Activated naive CD8-positive, alpha-beta T cell treated with anti-CD3 and anti-CD28 coated beads, Interleukin-2, amount 10 ng/mL, durations not matched to agents 7 days and 5 days (primary cell): ENCODE measurements around the gene TULP3. TPM values are rescaled to one million over a fixed set of nuclear protein-coding genes. Genes with fewer than 3 reads are reported as not detected.

ENCODE experiments used
- ATAC-seq: fragments of 150-1000 bp; cut with Tn5 transposase; one replicate; pipeline ENCODE4 v1.10.0; 2021; ENCODE audit warnings: low read depth, moderate library complexity
- POLR2A ChIA-PET: fragments of 350-600 bp; sonication (Branson Sonifier 250); formaldehyde crosslinking; loops from one replicate; lab custom pipeline; 2021; ENCODE audit warnings: antibody characterized with exemption; lab: Charles Lee
- DNase-seq: peaks from one replicate; pipeline ENCODE4 v3.0.0; 2021
- H3K27ac Mint-ChIP-seq: one replicate; pipeline ENCODE4 v1.8.0; 2022; ENCODE audit warnings: mild to moderate bottlenecking, mixed read lengths
- H3K27me3 Mint-ChIP-seq: one replicate; pipeline ENCODE4 v1.8.0; 2022; ENCODE audit warnings: mild to moderate bottlenecking, moderate library complexity, mixed read lengths
- H3K36me3 Mint-ChIP-seq: one replicate; pipeline ENCODE4 v1.8.0; 2021; ENCODE audit warnings: mild to moderate bottlenecking, mixed read lengths
- H3K4me1 Mint-ChIP-seq: one replicate; pipeline ENCODE4 v1.8.0; 2021; ENCODE audit warnings: mixed read lengths
- H3K4me3 Mint-ChIP-seq: one replicate; pipeline ENCODE4 v1.8.0; 2022; ENCODE audit warnings: mild to moderate bottlenecking, moderate library complexity, mixed read lengths
- H3K9me3 Mint-ChIP-seq: one replicate; pipeline ENCODE4 v1.8.0; 2021; ENCODE audit warnings: mixed read lengths
- total RNA-seq, 2 experiments: library from RNA; stranded (reverse); gene quantifications; one replicate each; pipeline ENCODE4 v1.2.3, GENCODE V29; 2021

Gene TULP3
- total RNA-seq, 2 experiments from 2014 or later = 8.1 TPM

- no peak for ATAC-seq
- Mint-ChIP-seq H3K27me3 (no peaks in the 10 kb centered on the region), H3K36me3 (peaks cover 8% of the 10 kb centered on the region), H3K9me3 (no peaks in the 10 kb centered on the region), H3K4me1 (no peaks in the 10 kb centered on the region), H3K4me3 (no peak overlapping the region), H3K27ac (no peak overlapping the region)
- POLR2A ChIA-PET = interaction anchor here (0.6 kb wide), 1 partner anchor 11 kb away, joined by 4 read pairs; no protein-coding TSS in a partner anchor
- no peak for DNase-seq
Measured at GRCh38 chr12:2922329-2922728, 31.6 kb downstream of the TULP3 start.

DNA sequence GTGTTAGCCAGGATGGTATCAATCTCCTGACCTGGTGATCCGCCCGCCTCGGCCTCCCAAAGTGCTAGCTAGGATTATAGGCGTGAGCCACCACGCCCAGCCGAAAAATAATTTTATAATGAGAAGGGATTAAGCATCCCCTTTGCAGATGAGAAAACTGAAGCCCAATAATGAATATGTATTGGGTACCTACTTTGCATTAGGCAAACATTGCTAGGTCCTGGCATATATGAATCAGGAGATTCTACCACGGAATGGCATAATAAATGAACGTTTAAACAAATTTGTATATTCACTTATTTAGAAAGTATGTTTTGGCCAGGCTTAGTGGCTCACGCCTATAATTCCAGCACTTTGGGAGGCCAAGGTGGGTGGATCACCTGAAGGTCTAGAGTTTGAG, 32.4 kb downstream of the TULP3 start:
- Mint-ChIP-seq H3K27me3 (no peaks in the 10 kb centered on the region), H3K4me1 (no peaks in the 10 kb centered on the region), H3K9me3 (no peaks in the 10 kb centered on the region), H3K27ac (no peak overlapping the region), H3K36me3 (peaks cover 8% of the 10 kb centered on the region), H3K4me3 (no peak overlapping the region)
- POLR2A ChIA-PET = no interaction called here
- no peak for ATAC-seq
- DNase-seq = no peak

DNA sequence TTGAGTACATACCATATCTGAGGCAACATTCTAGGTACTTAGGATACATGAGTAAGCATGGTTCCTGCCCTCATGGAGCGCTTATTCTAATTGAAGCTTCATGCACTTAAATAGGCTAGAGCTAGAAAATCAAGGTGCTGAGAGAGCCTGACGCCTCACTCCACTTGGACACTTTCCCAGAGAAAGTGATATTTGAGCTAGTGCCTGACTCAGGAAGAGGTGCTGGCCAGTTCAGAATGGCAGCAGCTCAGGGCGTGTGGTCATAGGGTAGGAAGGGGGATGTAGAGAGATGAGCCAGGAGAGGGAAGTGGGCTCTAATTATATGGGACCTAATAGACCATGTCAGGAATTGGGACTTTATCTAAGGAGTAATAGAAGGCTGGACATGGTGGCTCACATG, 33.3 kb downstream of the TULP3 start:
- peaks cover 8% of the 10 kb centered on the region for H3K36me3 Mint-ChIP-seq
- no peaks in the 10 kb centered on the region for H3K27me3 Mint-ChIP-seq
- no peak for DNase-seq
- H3K4me3 Mint-ChIP-seq = no peak overlapping the region
- no peaks in the 10 kb centered on the region for H3K4me1 Mint-ChIP-seq
- no peaks in the 10 kb centered on the region for H3K9me3 Mint-ChIP-seq
- ATAC-seq = no peak
- POLR2A ChIA-PET = interaction anchor here (0.7 kb wide), 1 partner anchor 8 kb away, joined by 3 read pairs; no protein-coding TSS in a partner anchor
- no peak overlapping the region for H3K27ac Mint-ChIP-seq

- DNase-seq (no peak), ATAC-seq (no peak)
- peaks cover 10% of the 10 kb centered on the region for H3K36me3 Mint-ChIP-seq
- no peaks in the 10 kb centered on the region for H3K27me3 Mint-ChIP-seq
- H3K9me3 Mint-ChIP-seq = no peaks in the 10 kb centered on the region
- POLR2A ChIA-PET = no interaction called here
- H3K27ac Mint-ChIP-seq = no peak overlapping the region
- no peak overlapping the region for H3K4me3 Mint-ChIP-seq
- no peaks in the 10 kb centered on the region for H3K4me1 Mint-ChIP-seq
Measured at GRCh38 chr12:2925322-2925995, 34.8 kb downstream of the TULP3 start.

GRCh38 chr12:2930865-2931264, 40.2 kb downstream of the TULP3 start:
- Mint-ChIP-seq H3K36me3 (peaks cover 4% of the 10 kb centered on the region), H3K4me1 (no peaks in the 10 kb centered on the region)

GRCh38 chr12:2933586-2933985, 42.9 kb downstream of the TULP3 start:
- no peaks in the 10 kb centered on the region for H3K9me3 Mint-ChIP-seq
- peaks cover 4% of the 10 kb centered on the region for H3K36me3 Mint-ChIP-seq
- H3K27ac Mint-ChIP-seq = no peak overlapping the region
- no peak overlapping the region for H3K4me3 Mint-ChIP-seq
- no peaks in the 10 kb centered on the region for H3K27me3 Mint-ChIP-seq
- H3K4me1 Mint-ChIP-seq = no peaks in the 10 kb centered on the region
- DNase-seq (no peak), ATAC-seq (no peak)
- POLR2A ChIA-PET = interaction anchor here (0.6 kb wide), 1 partner anchor 11 kb away, joined by 4 read pairs; no protein-coding TSS in a partner anchor

More at GRCh38 chr12:2930865-2931264, 40.2 kb downstream of the TULP3 start:
- no peaks in the 10 kb centered on the region for H3K27me3 Mint-ChIP-seq
- H3K9me3 Mint-ChIP-seq = no peaks in the 10 kb centered on the region
- no peak overlapping the region for H3K27ac Mint-ChIP-seq
- POLR2A ChIA-PET = no interaction called here
- H3K4me3 Mint-ChIP-seq = no peak overlapping the region
- no peak for ATAC-seq
- DNase-seq = no peak

- Mint-ChIP-seq H3K4me3 (no peak overlapping the region), H3K36me3 (peaks cover 4% of the 10 kb centered on the region), H3K27ac (no peak overlapping the region), H3K27me3 (no peaks in the 10 kb centered on the region), H3K9me3 (no peaks in the 10 kb centered on the region), H3K4me1 (no peaks in the 10 kb centered on the region)
- POLR2A ChIA-PET = interaction anchor here (0.6 kb wide), 1 partner anchor 67 kb away, joined by 3 read pairs; no protein-coding TSS in a partner anchor
- DNase-seq (no peak), ATAC-seq (no peak)
Measured at GRCh38 chr12:2934371-2934770, 43.7 kb downstream of the TULP3 start.

GRCh38 chr12:2936301-2936700, 45.6 kb downstream of the TULP3 start:
- POLR2A ChIA-PET = no interaction called here
- Mint-ChIP-seq H3K4me1 (no peaks in the 10 kb centered on the region), H3K27me3 (no peaks in the 10 kb centered on the region), H3K9me3 (no peaks in the 10 kb centered on the region), H3K36me3 (no peaks in the 10 kb centered on the region), H3K4me3 (no peak overlapping the region), H3K27ac (no peak overlapping the region)
- ATAC-seq = no peak
- DNase-seq = no peak

GRCh38 chr12:2937500-2937899, 46.8 kb downstream of the TULP3 start:
- POLR2A ChIA-PET = no interaction called here
- Mint-ChIP-seq H3K27ac (no peak overlapping the region), H3K36me3 (no peaks in the 10 kb centered on the region), H3K4me3 (no peak overlapping the region), H3K4me1 (no peaks in the 10 kb centered on the region), H3K9me3 (no peaks in the 10 kb centered on the region), H3K27me3 (no peaks in the 10 kb centered on the region)
- DNase-seq (no peak), ATAC-seq (no peak)

DNA sequence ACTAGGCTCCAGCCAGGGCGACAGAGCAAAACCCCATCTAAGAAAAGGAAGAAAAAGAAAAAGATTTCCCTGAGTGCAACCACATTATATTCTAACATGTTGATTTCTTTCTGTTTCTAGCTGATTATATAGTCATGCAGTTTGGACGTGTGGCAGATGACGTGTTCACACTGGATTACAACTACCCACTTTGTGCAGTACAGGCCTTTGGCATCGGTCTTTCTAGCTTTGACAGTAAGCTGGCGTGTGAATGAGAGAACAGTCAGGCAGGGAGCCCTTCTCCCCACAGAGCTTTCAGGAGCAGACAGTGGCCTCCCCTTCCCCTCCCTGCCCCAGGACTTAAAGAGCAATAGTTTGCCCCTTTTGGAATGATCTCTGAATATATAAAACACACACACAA, 48.5 kb downstream of the TULP3 start:
- no peak for DNase-seq
- POLR2A ChIA-PET = interaction anchor here (1.0 kb wide), 1 partner anchor 48 kb away, joined by 3 read pairs; the partner anchor contains the start of gene TULP3
- Mint-ChIP-seq H3K27ac (no peak overlapping the region), H3K4me1 (no peaks in the 10 kb centered on the region), H3K4me3 (no peak overlapping the region), H3K36me3 (no peaks in the 10 kb centered on the region), H3K27me3 (no peaks in the 10 kb centered on the region), H3K9me3 (no peaks in the 10 kb centered on the region)
- no peak for ATAC-seq

GRCh38 chr12:2940564-2940963, 49.9 kb downstream of the TULP3 start:
- POLR2A ChIA-PET = no interaction called here
- no peak for ATAC-seq
- Mint-ChIP-seq H3K27me3 (no peaks in the 10 kb centered on the region), H3K9me3 (no peaks in the 10 kb centered on the region), H3K4me1 (peaks cover 5% of the 10 kb centered on the region), H3K27ac (no peak overlapping the region), H3K4me3 (no peak overlapping the region), H3K36me3 (no peaks in the 10 kb centered on the region)
- no peak for DNase-seq

DNA sequence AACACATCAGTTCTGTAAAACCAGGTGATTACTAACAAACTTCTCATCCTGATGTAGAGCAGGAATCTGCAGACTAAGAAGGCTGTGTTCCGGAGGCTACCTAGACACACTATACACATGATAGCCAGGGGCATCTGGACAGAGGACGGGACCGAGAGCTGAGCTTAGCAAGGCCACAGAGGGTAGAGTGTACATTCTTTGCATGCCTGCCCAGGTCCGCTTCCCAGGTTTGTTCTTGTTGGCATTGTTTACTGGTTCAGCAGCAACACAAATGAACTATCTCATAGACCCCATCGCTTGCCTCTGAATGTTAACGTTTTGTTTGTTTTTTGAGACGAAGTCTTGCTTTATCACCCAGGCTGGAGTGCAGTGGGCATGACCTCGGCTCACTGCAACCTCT, 50.8 kb downstream of the TULP3 start:
- no peaks in the 10 kb centered on the region for H3K27me3 Mint-ChIP-seq
- ATAC-seq = no peak
- H3K4me3 Mint-ChIP-seq = no peak overlapping the region
- no peaks in the 10 kb centered on the region for H3K36me3 Mint-ChIP-seq
- H3K9me3 Mint-ChIP-seq = no peaks in the 10 kb centered on the region
- no peak overlapping the region for H3K27ac Mint-ChIP-seq
- peaks cover 5% of the 10 kb centered on the region for H3K4me1 Mint-ChIP-seq
- POLR2A ChIA-PET = no interaction called here
- no peak for DNase-seq

- peak overlapping the region; percentile 4 for H3K4me3 Mint-ChIP-seq
- H3K36me3 Mint-ChIP-seq = no peaks in the 10 kb centered on the region
- H3K4me1 Mint-ChIP-seq = peaks cover 5% of the 10 kb centered on the region
- ATAC-seq (peak; percentile 61), DNase-seq (peak; percentile 73)
- no peak overlapping the region for H3K27ac Mint-ChIP-seq
- H3K9me3 Mint-ChIP-seq = no peaks in the 10 kb centered on the region
- no peaks in the 10 kb centered on the region for H3K27me3 Mint-ChIP-seq
- POLR2A ChIA-PET = no interaction called here
Measured at GRCh38 chr12:2944401-2945047, 53.8 kb downstream of the TULP3 start.

GRCh38 chr12:2949411-2949810, 58.7 kb downstream of the TULP3 start:
- no peaks in the 10 kb centered on the region for H3K9me3 Mint-ChIP-seq
- H3K27ac Mint-ChIP-seq = no peak overlapping the region
- ATAC-seq (no peak), DNase-seq (no peak)
- H3K27me3 Mint-ChIP-seq = no peaks in the 10 kb centered on the region
- H3K36me3 Mint-ChIP-seq = no peaks in the 10 kb centered on the region
- POLR2A ChIA-PET = no interaction called here
- peaks cover 4% of the 10 kb centered on the region for H3K4me1 Mint-ChIP-seq
- H3K4me3 Mint-ChIP-seq = no peak overlapping the region
